Type B pancreatic cell (in vitro differentiated cells): ENCODE results near the gene CDC42EP1. TPM values are rescaled to one million over a fixed set of nuclear protein-coding genes. Genes with fewer than 3 reads are reported as not detected.
"Not testable (repeated sequence)": the region's sequence is repeated elsewhere in the genome, so short reads cannot be mapped to it uniquely, and the experiment has no call there.

ENCODE experiments used
- DNase-seq: peaks from one replicate; pipeline ENCODE4 v3.0.0; 2021; ENCODE audit warnings: mixed read lengths; ENCODE audit not compliant: unreplicated experiment; ENCODE audit errors: extremely low spot score
- H3K27ac Mint-ChIP-seq: 2 replicates; pipeline ENCODE4 v1.8.0; 2021; ENCODE audit warnings: mild to moderate bottlenecking, mixed read lengths
- H3K27me3 Mint-ChIP-seq: 2 replicates; pipeline ENCODE4 v1.8.0; 2021; ENCODE audit warnings: mixed read lengths
- H3K36me3 Mint-ChIP-seq: 2 replicates; pipeline ENCODE4 v1.8.0; 2021; ENCODE audit warnings: mixed read lengths
- H3K4me1 Mint-ChIP-seq: one replicate; pipeline ENCODE4 v1.8.0; 2021; ENCODE audit warnings: mixed read lengths; ENCODE audit not compliant: unreplicated experiment
- H3K4me3 Mint-ChIP-seq: 2 replicates; pipeline ENCODE4 v1.8.0; 2021; ENCODE audit warnings: mild to moderate bottlenecking, mixed read lengths
- H3K9me3 Mint-ChIP-seq: 2 replicates; pipeline ENCODE4 v1.8.0; 2021; ENCODE audit warnings: mixed read lengths
- total RNA-seq: library from RNA; stranded (reverse); gene quantifications from 2 replicates; pipeline ENCODE4 v1.2.1, GENCODE V29; 2021; ENCODE audit warnings: low replicate concordance
- TF ChIP-seq, protein P1 (sequence below): fragments of 200-600 bp; sonication (generic); conservative IDR thresholded peaks from 2 replicates; pipeline ENCODE4 v1.5.0; 2021; ENCODE audit warnings: antibody characterized with exemption, mild to moderate bottlenecking

Gene CDC42EP1
- total RNA-seq, 1 donor from 2014 or later, result 30.4 TPM

DNA sequence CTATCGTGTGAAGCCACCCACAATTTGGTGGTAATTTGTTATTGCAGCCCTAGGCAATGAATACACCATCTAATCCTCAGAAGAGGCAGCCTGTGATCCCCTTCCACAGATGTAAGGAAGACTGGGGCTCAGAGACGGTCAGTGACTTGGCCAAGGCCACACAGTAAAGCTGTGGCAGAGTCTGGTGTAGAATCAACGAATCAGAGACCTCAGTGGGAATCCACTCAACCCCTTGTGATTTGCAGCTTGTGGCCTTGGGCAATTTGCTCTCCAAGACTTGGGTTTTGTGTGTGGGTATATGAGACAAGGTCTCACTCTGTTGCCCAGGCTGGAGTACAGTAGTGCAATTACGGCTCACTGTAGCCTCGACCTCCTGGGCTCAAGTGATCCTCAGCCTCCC lies 17.7 kb downstream of the CDC42EP1 start:
- H3K4me1 Mint-ChIP-seq, result no peaks in the 10 kb centered on the region
- TF ChIP-seq, protein P1, sequence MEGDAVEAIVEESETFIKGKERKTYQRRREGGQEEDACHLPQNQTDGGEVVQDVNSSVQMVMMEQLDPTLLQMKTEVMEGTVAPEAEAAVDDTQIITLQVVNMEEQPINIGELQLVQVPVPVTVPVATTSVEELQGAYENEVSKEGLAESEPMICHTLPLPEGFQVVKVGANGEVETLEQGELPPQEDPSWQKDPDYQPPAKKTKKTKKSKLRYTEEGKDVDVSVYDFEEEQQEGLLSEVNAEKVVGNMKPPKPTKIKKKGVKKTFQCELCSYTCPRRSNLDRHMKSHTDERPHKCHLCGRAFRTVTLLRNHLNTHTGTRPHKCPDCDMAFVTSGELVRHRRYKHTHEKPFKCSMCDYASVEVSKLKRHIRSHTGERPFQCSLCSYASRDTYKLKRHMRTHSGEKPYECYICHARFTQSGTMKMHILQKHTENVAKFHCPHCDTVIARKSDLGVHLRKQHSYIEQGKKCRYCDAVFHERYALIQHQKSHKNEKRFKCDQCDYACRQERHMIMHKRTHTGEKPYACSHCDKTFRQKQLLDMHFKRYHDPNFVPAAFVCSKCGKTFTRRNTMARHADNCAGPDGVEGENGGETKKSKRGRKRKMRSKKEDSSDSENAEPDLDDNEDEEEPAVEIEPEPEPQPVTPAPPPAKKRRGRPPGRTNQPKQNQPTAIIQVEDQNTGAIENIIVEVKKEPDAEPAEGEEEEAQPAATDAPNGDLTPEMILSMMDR, result no peak
- no peak for DNase-seq
- H3K27me3 Mint-ChIP-seq, result no peaks in the 10 kb centered on the region
- no peak overlapping the region for H3K27ac Mint-ChIP-seq
- H3K4me3 Mint-ChIP-seq, result no peak overlapping the region
- H3K36me3 Mint-ChIP-seq, result no peaks in the 10 kb centered on the region
- no peaks in the 10 kb centered on the region for H3K9me3 Mint-ChIP-seq

DNA sequence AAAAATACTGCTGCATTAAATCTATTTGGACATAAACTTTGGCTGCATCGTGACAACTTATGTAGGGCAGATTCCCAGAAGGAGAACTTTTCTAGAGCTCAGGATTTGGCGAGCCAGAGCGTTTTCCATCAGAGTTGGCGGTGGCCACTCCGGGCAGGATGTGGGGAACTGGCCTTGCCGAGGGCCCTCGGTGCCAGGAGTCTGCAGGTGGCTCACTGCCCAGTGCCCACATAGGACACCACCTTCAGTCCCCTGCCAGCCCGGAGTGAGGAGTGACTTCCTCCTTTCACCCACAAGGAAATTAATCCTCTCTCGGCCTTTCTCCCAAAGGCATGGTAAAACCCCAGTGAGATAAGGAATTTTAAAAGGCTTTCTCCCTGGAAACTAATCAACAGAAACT lies 21.2 kb downstream of the CDC42EP1 start:
- Mint-ChIP-seq H3K36me3 (no peaks in the 10 kb centered on the region), H3K4me1 (no peaks in the 10 kb centered on the region), H3K27me3 (no peaks in the 10 kb centered on the region), H3K9me3 (no peaks in the 10 kb centered on the region), H3K4me3 (no peak overlapping the region), H3K27ac (no peak overlapping the region)
- no peak for DNase-seq
- TF ChIP-seq, protein P1, result no peak

DNA sequence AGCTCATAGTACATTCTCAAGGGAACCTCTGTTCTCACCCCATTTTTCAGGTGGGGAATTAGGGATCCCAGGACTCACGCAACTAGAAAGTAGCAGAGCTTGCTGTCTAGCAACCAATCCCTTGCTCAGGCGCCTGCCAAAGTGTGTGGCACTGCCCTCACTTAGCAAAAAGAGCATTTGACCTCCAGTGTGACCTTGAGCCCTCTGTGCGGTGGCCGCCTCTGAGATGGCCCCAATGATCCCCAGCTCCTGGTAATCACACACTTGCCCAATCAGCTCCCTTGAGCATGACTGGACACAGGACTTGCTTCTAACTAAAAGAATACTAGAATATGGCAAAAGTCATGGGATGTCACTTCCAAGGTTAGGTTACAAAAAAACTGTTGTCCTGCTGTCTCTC lies 22.2 kb downstream of the CDC42EP1 start:
- Mint-ChIP-seq H3K36me3 (no peaks in the 10 kb centered on the region), H3K27ac (no peak overlapping the region), H3K4me3 (no peak overlapping the region), H3K4me1 (no peaks in the 10 kb centered on the region), H3K9me3 (no peaks in the 10 kb centered on the region), H3K27me3 (no peaks in the 10 kb centered on the region)
- no peak for DNase-seq
- TF ChIP-seq, protein P1, result no peak

DNA sequence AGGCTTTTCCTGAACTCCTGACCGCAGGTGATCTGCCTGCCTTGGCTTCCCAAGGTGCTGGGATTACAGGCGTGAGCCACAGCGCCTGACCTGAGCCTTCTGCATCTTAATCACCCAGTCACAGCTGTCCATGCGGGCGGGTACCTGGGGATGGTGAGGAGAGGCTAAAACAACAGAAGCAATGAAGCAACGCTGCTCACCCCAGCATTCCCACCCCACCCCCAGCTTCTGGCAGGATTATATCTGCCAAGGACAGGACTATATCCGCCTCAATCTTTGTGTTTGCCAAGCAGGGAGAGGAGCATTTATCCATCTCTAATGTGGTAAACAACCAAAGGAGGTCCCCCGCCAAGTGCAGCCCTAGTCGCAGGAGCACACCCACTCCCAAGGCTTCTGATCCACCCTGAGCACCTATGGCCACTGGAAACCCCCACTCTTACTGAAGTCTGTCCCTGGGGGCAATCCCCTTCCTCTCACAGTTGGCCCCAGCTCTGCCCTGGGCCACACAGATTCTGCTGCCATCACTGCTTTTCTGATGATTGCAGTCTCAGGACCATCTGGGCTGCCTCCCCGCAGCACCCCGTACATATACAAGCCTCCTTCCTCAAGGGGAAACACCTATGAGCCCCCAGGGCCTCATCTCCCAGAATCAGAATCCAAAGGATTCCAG lies 28.4 kb downstream of the CDC42EP1 start:
- TF ChIP-seq, protein P1, result no peak
- no peaks in the 10 kb centered on the region for H3K36me3 Mint-ChIP-seq
- no peak overlapping the region for H3K4me3 Mint-ChIP-seq
- H3K27ac Mint-ChIP-seq, result no peak overlapping the region
- peaks cover 3% of the 10 kb centered on the region for H3K27me3 Mint-ChIP-seq
- DNase-seq, result no peak
- H3K4me1 Mint-ChIP-seq, result peaks cover 6% of the 10 kb centered on the region
- no peaks in the 10 kb centered on the region for H3K9me3 Mint-ChIP-seq

DNA sequence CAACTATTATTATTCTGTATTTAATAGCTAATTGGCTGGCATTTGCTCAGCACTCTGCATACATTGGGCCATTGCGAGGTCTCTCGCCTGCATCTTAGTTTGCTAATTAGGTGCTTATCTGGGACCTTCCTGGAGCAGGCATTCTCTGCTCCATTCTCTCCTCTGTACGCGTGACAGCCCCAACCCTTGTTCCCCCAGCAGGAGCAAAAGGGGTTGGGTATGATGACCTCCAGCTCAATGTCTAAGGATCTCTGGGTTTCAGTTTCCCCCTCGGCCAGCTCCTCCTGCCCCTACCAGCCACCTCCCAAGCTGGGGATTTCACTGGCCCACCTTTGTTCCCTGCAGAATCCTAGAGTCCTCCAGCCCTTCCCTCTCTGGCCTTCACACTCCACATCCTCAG lies 29.4 kb downstream of the CDC42EP1 start:
- Mint-ChIP-seq H3K9me3 (no peaks in the 10 kb centered on the region), H3K27ac (no peak overlapping the region), H3K4me3 (no peak overlapping the region), H3K36me3 (no peaks in the 10 kb centered on the region), H3K27me3 (peaks cover 3% of the 10 kb centered on the region), H3K4me1 (peaks cover 6% of the 10 kb centered on the region)
- no peak for DNase-seq
- TF ChIP-seq, protein P1, result no peak

DNA sequence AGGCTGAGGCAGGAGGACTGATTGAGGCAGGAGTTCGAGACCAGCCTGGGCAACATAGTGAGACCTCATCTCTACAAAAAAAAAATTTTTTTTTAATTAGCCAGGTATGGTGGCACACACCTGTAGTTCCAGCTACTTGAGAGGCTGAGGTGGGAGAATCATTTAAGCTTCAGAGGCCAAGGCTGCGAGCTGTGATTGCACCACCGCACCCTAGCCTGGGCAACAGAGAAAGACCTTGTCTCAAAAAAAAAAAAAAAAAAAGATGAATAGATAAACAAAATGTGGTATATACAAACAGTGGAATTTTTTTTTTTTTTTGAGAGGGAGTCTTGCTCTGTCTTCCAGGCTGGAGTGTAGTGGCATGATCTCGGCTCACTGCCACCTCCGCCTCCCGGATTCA lies 30.8 kb downstream of the CDC42EP1 start:
- H3K27ac Mint-ChIP-seq, H3K4me1 Mint-ChIP-seq, H3K4me3 Mint-ChIP-seq, H3K9me3 Mint-ChIP-seq, H3K36me3 Mint-ChIP-seq, DNase-seq, H3K27me3 Mint-ChIP-seq: not testable (repeated sequence)
